ENCODE data around the gene FSTL5.

- TF ChIP-seq CTCF (IDR thresholded peaks at IDR 0.05; ENCODE audit: borderline replicate concordance, extremely low read depth, low read length, poor library complexity, severe bottlenecking) (no peak), EZH2 (IDR thresholded peaks at IDR 0.05; ENCODE audit: borderline replicate concordance, low read depth, low read length, severe bottlenecking) (no peak)
Measured at GRCh38 chr4:161404346-161405110, 759.3 kb downstream of the FSTL5 start.

All from DND-41 (cell line).